CD4-positive, alpha-beta T cell (primary cell): ENCODE results near the gene ALAD. TPM values are rescaled to one million over a fixed set of nuclear protein-coding genes. Genes with fewer than 3 reads are reported as not detected.

Source experiments
- ATAC-seq: fragments of 200-7000 bp; cut with Tn5 transposase; one replicate; pipeline ENCODE4 v1.10.0; 2022; ENCODE audit warnings: mild to moderate bottlenecking; ENCODE audit not compliant: poor library complexity
- CTCF ChIA-PET: fragments of 350-600 bp; sonication (Branson Sonifier 250); formaldehyde crosslinking; loops from one replicate; lab custom pipeline; 2021; ENCODE audit warnings: antibody characterized with exemption, inconsistent platforms; lab: Charles Lee
- POLR2A ChIA-PET: fragments of 350-600 bp; sonication (Branson Sonifier 250); formaldehyde crosslinking; loops from one replicate; lab custom pipeline; 2021; ENCODE audit warnings: antibody characterized with exemption, inconsistent platforms; lab: Charles Lee
- DNase-seq, 14 experiments: peaks; one replicate each; pipeline ENCODE4 v3.0.0-alpha.2; 2013 to 2020; ENCODE audit warnings: mixed read lengths in 2 of 14
- H3K27ac ChIP-seq, 2 donors: one replicate each; pipeline versions ENCODE4 v1.5.1 to v1.7.0; 2013; ENCODE audit warnings: low read length in 2 of 2, low read depth in 1 of 2, mild to moderate bottlenecking in 1 of 2
- H3K27me3 ChIP-seq, 2 experiments: 1 replicate in 1 of 2; 2 replicates in 1 of 2; pipeline versions ENCODE4 v1.6.1 to v1.7.0; 2013; ENCODE audit warnings: low read length in 2 of 2, control low read depth in 1 of 2, mild to moderate bottlenecking in 1 of 2, moderate library complexity in 1 of 2; ENCODE audit not compliant: insufficient read depth in 2 of 2, control insufficient read depth in 1 of 2
- H3K36me3 ChIP-seq: one replicate; pipeline ENCODE4 v1.6.1; 2013; ENCODE audit warnings: low read length, control low read depth; ENCODE audit not compliant: insufficient read depth
- H3K4me1 ChIP-seq: one replicate; pipeline ENCODE4 v1.6.1; 2013; ENCODE audit warnings: low read length, control low read depth; ENCODE audit not compliant: insufficient read depth
- H3K4me3 ChIP-seq: one replicate; pipeline ENCODE4 v1.5.1; 2013; ENCODE audit warnings: mild to moderate bottlenecking, low read length, moderate library complexity
- H3K9me3 ChIP-seq, 2 experiments: 1 replicate in 1 of 2; 2 replicates in 1 of 2; pipeline versions ENCODE4 v1.6.1 to v1.7.0; 2013; ENCODE audit warnings: low read length in 2 of 2, mild to moderate bottlenecking in 2 of 2, control low read depth in 1 of 2, moderate library complexity in 1 of 2; ENCODE audit not compliant: control insufficient read depth in 1 of 2, insufficient read depth in 1 of 2
- H3K27ac Mint-ChIP-seq: one replicate; pipeline ENCODE4 v1.8.0; 2020; ENCODE audit warnings: mixed read lengths
- H3K27me3 Mint-ChIP-seq: one replicate; pipeline ENCODE4 v1.8.0; 2021; ENCODE audit warnings: mixed read lengths
- H3K36me3 Mint-ChIP-seq: one replicate; pipeline ENCODE4 v1.8.0; 2021; ENCODE audit warnings: low read depth, mixed read lengths
- H3K4me1 Mint-ChIP-seq: one replicate; pipeline ENCODE4 v1.8.0; 2021; ENCODE audit warnings: low read depth, mixed read lengths
- H3K4me3 Mint-ChIP-seq: one replicate; pipeline ENCODE4 v1.8.0; 2020; ENCODE audit warnings: mild to moderate bottlenecking, mixed read lengths
- H3K9me3 Mint-ChIP-seq: one replicate; pipeline ENCODE4 v1.8.0; 2020; ENCODE audit warnings: mixed read lengths
- intact Hi-C, 2 experiments: fragments of 100-400 bp; cut with DNase I in 1 of 2; cut with micrococcal nuclease in 1 of 2; formaldehyde crosslinking; loops; one replicate each; pipeline versions ENCODE4 v1.15.1 to v1.9.0; 2023 to 2025; cut with DNase I, micrococcal nuclease
- total RNA-seq, 174 experiments: library from RNA in 2 of 174; stranded (reverse) in 2 of 174; gene quantifications; one replicate each; pipeline ENCODE4 v1.2.3 and lab custom pipeline; 2021 to 2026
- TF ChIP-seq, protein P1 (sequence below): fragments of 200-600 bp; IDR thresholded peaks from one replicate; pipeline ENCODE4 v1.8.0; 2022; ENCODE audit warnings: antibody characterized with exemption, mild to moderate bottlenecking

ALAD gene
- total RNA-seq, 2 experiments from 2014 or later: 14.5 to 15.0 TPM

DNA sequence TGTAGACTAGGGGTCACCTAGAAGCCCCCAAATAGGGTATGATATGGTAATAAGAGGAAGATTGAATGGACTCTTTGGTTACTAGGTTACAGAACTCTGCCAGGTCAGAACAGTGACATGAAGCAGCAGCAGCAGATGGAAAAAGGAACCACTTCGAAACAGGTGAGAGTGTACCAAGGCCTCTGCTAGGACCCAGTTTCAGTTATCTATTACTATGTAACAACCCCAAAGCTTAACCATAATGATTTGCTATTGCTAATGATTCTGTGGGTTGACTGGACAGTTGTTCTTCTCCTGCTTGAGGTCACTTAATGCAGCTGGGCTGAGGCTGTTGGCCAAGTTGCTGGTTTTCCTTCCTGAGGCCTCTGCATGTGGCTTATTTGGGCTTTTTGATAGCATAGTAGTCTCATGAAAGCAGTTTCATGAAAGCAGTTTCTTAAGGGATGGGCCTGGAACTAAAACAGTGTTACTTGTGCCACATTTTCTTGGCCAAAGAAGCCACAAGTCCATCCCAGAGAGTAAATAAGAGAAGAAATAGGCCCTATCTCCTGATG is 27.1 kb upstream of the ALAD start:
- no peak overlapping the region for H3K4me3 Mint-ChIP-seq
- H3K4me1 Mint-ChIP-seq: no peaks in the 10 kb centered on the region
- DNase-seq (no peak), ATAC-seq (no peak)
- no peaks in the 10 kb centered on the region for H3K36me3 Mint-ChIP-seq
- ChIA-PET POLR2A (no interaction called here), CTCF (no interaction called here)
- no peak overlapping the region for H3K27ac Mint-ChIP-seq
- H3K9me3 Mint-ChIP-seq: no peaks in the 10 kb centered on the region
- no peaks in the 10 kb centered on the region for H3K4me1 ChIP-seq
- intact Hi-C loops: no loop called here
- H3K36me3 ChIP-seq: no peaks in the 10 kb centered on the region
- TF ChIP-seq, protein P1, sequence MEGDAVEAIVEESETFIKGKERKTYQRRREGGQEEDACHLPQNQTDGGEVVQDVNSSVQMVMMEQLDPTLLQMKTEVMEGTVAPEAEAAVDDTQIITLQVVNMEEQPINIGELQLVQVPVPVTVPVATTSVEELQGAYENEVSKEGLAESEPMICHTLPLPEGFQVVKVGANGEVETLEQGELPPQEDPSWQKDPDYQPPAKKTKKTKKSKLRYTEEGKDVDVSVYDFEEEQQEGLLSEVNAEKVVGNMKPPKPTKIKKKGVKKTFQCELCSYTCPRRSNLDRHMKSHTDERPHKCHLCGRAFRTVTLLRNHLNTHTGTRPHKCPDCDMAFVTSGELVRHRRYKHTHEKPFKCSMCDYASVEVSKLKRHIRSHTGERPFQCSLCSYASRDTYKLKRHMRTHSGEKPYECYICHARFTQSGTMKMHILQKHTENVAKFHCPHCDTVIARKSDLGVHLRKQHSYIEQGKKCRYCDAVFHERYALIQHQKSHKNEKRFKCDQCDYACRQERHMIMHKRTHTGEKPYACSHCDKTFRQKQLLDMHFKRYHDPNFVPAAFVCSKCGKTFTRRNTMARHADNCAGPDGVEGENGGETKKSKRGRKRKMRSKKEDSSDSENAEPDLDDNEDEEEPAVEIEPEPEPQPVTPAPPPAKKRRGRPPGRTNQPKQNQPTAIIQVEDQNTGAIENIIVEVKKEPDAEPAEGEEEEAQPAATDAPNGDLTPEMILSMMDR: no peak
- no peaks in the 10 kb centered on the region for H3K27me3 ChIP-seq
- H3K4me3 ChIP-seq: no peak overlapping the region
- H3K9me3 ChIP-seq: no peaks in the 10 kb centered on the region
- H3K27me3 Mint-ChIP-seq: peaks cover 6% of the 10 kb centered on the region
- H3K27ac ChIP-seq: no peak overlapping the region

DNA sequence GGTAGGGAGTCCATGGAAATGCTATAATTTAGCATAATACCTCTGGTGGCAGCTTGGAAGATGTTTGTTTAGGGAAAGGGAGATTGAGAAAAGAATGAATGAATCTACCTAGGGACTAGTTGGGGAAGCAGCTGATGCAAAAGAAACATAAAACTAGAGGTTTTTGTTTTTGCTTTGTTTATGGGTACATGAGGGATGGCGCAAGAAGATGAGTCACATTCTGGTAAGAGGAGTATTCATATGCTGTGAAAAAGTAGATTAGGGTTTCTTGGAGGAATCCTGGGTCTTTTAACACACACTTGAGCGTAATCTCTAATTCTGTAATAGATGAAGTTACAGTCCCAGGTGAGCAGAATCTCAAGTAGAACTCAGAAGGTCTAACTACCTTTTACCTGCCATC is 26.5 kb upstream of the ALAD start:
- no peaks in the 10 kb centered on the region for H3K9me3 ChIP-seq
- no peak for ATAC-seq
- no peaks in the 10 kb centered on the region for H3K36me3 ChIP-seq
- Mint-ChIP-seq H3K27me3 (peaks cover 6% of the 10 kb centered on the region), H3K4me3 (no peak overlapping the region), H3K27ac (no peak overlapping the region), H3K36me3 (no peaks in the 10 kb centered on the region), H3K4me1 (no peaks in the 10 kb centered on the region), H3K9me3 (no peaks in the 10 kb centered on the region)
- TF ChIP-seq, protein P1: no peak
- ChIA-PET POLR2A (no interaction called here), CTCF (no interaction called here)
- H3K27ac ChIP-seq: no peak overlapping the region
- H3K4me3 ChIP-seq: no peak overlapping the region
- H3K27me3 ChIP-seq: no peaks in the 10 kb centered on the region
- H3K4me1 ChIP-seq: no peaks in the 10 kb centered on the region
- DNase-seq: no peak
- intact Hi-C loops: no loop called here

DNA sequence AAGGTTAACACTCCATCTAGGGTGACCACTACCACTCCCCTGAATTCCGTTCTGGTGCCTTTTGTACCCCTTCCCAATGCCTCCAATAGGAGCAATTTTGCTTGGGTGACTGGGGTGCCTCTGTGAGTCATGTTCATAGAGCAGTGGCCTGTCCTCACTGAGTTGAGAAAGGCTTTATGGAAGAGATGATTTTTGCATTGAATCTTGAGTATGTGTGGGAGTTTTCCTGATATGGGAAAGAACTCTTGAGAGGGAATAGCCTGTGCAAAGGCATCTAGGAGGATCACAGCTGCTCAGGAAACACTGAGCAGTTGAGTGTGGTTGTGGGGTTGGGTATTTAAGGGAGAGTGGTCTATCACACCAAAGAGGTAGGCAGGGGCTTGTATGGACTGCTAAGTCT is 25.6 kb upstream of the ALAD start:
- Histone ChIP-seq H3K9me3 (no peaks in the 10 kb centered on the region), H3K4me1 (no peaks in the 10 kb centered on the region), H3K4me3 (no peak overlapping the region), H3K27ac (no peak overlapping the region), H3K36me3 (no peaks in the 10 kb centered on the region), H3K27me3 (no peaks in the 10 kb centered on the region)
- Mint-ChIP-seq H3K27me3 (peaks cover 6% of the 10 kb centered on the region), H3K9me3 (no peaks in the 10 kb centered on the region), H3K27ac (no peak overlapping the region), H3K36me3 (no peaks in the 10 kb centered on the region), H3K4me3 (no peak overlapping the region), H3K4me1 (no peaks in the 10 kb centered on the region)
- DNase-seq: no peak
- intact Hi-C loops: no loop called here
- CTCF ChIA-PET: no interaction called here
- TF ChIP-seq, protein P1: no peak
- POLR2A ChIA-PET: no interaction called here
- ATAC-seq: no peak
